CD14-positive monocyte (primary cell): Measurements from ENCODE around the gene REV3L. TPM values are rescaled to one million over a fixed set of nuclear protein-coding genes. Genes with fewer than 3 reads are reported as not detected.
A peak's percentile ranks its signal among the peaks of the same experiment; 100 is the strongest.
"Not testable (repeated sequence)": the region's sequence is repeated elsewhere in the genome, so short reads cannot be mapped to it uniquely, and the experiment has no call there.

ENCODE experiments used
- DNase-seq, 3 donors: peaks; one replicate each; pipeline ENCODE4 v3.0.0-alpha.2; 2011 to 2022
- H2AFZ ChIP-seq: 2 replicates; pipeline ENCODE4 v1.6.0; 2012; ENCODE audit warnings: mild to moderate bottlenecking, low read depth, low read length, inconsistent platforms; ENCODE audit not compliant: insufficient read depth, poor library complexity, severe bottlenecking
- H3K27ac ChIP-seq, 2 donors: 1 replicate in 1 of 2; 2 replicates in 1 of 2; pipeline ENCODE4 v1.5.1; 2012 to 2013; ENCODE audit warnings: low read length in 2 of 2, control low read depth in 1 of 2, inconsistent platforms in 1 of 2, low read depth in 1 of 2, mild to moderate bottlenecking in 1 of 2
- H3K27me3 ChIP-seq, 2 donors: one replicate each; pipeline versions ENCODE4 v1.6.0 to v1.6.1; 2011 to 2013; ENCODE audit warnings: low read length in 2 of 2; ENCODE audit not compliant: control insufficient read depth in 2 of 2, insufficient read depth in 2 of 2
- H3K36me3 ChIP-seq, 2 donors: replicated peaks in 1 of 2; 1 replicate in 1 of 2; 2 replicates in 1 of 2; pipeline versions ENCODE4 v1.5.1 to v1.6.1; 2012 to 2013; ENCODE audit warnings: low read length in 2 of 2, control low read depth in 1 of 2, inconsistent platforms in 1 of 2, mild to moderate bottlenecking in 1 of 2; ENCODE audit not compliant: insufficient read depth in 2 of 2, control insufficient read depth in 1 of 2
- H3K4me1 ChIP-seq, 2 donors: 1 replicate in 1 of 2; 2 replicates in 1 of 2; pipeline versions ENCODE4 v1.5.1 to v1.6.1; 2012 to 2013; ENCODE audit warnings: low read length in 2 of 2, control low read depth in 1 of 2, inconsistent platforms in 1 of 2, mild to moderate bottlenecking in 1 of 2, moderate library complexity in 1 of 2; ENCODE audit not compliant: insufficient read depth in 2 of 2, control insufficient read depth in 1 of 2
- H3K4me2 ChIP-seq: replicated peaks from 2 replicates; pipeline ENCODE3; 2012; ENCODE audit warnings: low read length, moderate library complexity, mild to moderate bottlenecking; ENCODE audit not compliant: poor library complexity, severe bottlenecking; ENCODE audit errors: extremely low read depth
- H3K4me3 ChIP-seq, 3 experiments: fragments of 200-600 bp in 1 of 3; sonication (generic) in 1 of 3; replicated peaks in 1 of 3; 1 replicate in 2 of 3; 2 replicates in 1 of 3; pipeline ENCODE4 v1.5.1; 2011 to 2013; ENCODE audit warnings: low read length in 3 of 3, mild to moderate bottlenecking in 3 of 3, control low read depth in 2 of 3, low read depth in 2 of 3, inconsistent platforms in 1 of 3, moderate library complexity in 1 of 3
- H3K79me2 ChIP-seq: 2 replicates; pipeline ENCODE4 v1.6.0; 2012; ENCODE audit warnings: mild to moderate bottlenecking, control low read depth, inconsistent platforms, low read length, moderate library complexity; ENCODE audit not compliant: insufficient read depth
- H3K9ac ChIP-seq: 2 replicates; pipeline ENCODE4 v1.6.0; 2017; ENCODE audit warnings: low read length, mild to moderate bottlenecking; ENCODE audit not compliant: insufficient read depth, poor library complexity, severe bottlenecking
- H3K9me3 ChIP-seq, 2 donors: replicated peaks in 1 of 2; 1 replicate in 1 of 2; 2 replicates in 1 of 2; pipeline versions ENCODE4 v1.5.1 to v1.6.1; 2012 to 2013; ENCODE audit warnings: low read length in 2 of 2, control low read depth in 1 of 2; ENCODE audit not compliant: control insufficient read depth in 1 of 2, insufficient read depth in 1 of 2
- H4K20me1 ChIP-seq: 2 replicates; pipeline ENCODE4 v1.6.0; 2012; ENCODE audit warnings: mild to moderate bottlenecking, low read length, control low read depth, moderate library complexity; ENCODE audit not compliant: insufficient read depth
- H3K27ac Mint-ChIP-seq, 7 donors: one replicate each; pipeline ENCODE4 v1.8.0; 2020; ENCODE audit warnings: mild to moderate bottlenecking in 7 of 7, mixed read lengths in 7 of 7, moderate library complexity in 6 of 7, inconsistent platforms in 2 of 7
- H3K27me3 Mint-ChIP-seq, 3 donors: one replicate each; pipeline ENCODE4 v1.8.0; 2021 to 2022; ENCODE audit warnings: low read depth in 3 of 3, mild to moderate bottlenecking in 3 of 3, mixed read lengths in 3 of 3, moderate library complexity in 3 of 3, inconsistent platforms in 1 of 3
- H3K36me3 Mint-ChIP-seq, 2 donors: one replicate each; pipeline ENCODE4 v1.8.0; 2020; ENCODE audit warnings: mixed read lengths in 2 of 2, inconsistent platforms in 1 of 2, mild to moderate bottlenecking in 1 of 2
- H3K4me1 Mint-ChIP-seq: one replicate; pipeline ENCODE4 v1.8.0; 2020; ENCODE audit warnings: mild to moderate bottlenecking, mixed read lengths
- H3K4me3 Mint-ChIP-seq, 2 donors: one replicate each; pipeline ENCODE4 v1.8.0; 2020; ENCODE audit warnings: mild to moderate bottlenecking in 2 of 2, mixed read lengths in 2 of 2, moderate library complexity in 1 of 2
- H3K9me3 Mint-ChIP-seq, 7 donors: one replicate each; pipeline ENCODE4 v1.8.0; 2020 to 2022; ENCODE audit warnings: mixed read lengths in 7 of 7, mild to moderate bottlenecking in 6 of 7, moderate library complexity in 6 of 7, inconsistent platforms in 2 of 7
- WGBS: methylation state at CpG from one replicate; pipeline ENCODE4 v1.1.5; 2013; ENCODE audit warnings: missing lambda C conversion rate; ENCODE audit not compliant: insufficient coverage; 5-methylcytosine and 5-hydroxymethylcytosine counted together
- intact Hi-C, 2 donors: fragments of 100-400 bp; cut with micrococcal nuclease; formaldehyde crosslinking; loops; one replicate each; pipeline versions ENCODE4 v1.15.0 to v1.15.1; 2023
- polyA plus RNA-seq, 3 donors: library from polyadenylated mRNA; depleted of rRNA in 1 of 3; unstranded in 2 of 3; stranded (reverse) in 1 of 3; fragments of 300-500 nt in 2 of 3; fragments of >200 nt in 1 of 3; fragmentation: Illumina TruSeq in 2 of 3; gene quantifications; 1 replicate in 2 of 3; 2 replicates in 1 of 3; pipeline ENCODE4 v1.2.3, GENCODE V29; 2012 to 2021
- TF ChIP-seq, protein P1 (sequence below): fragments of 200-600 bp; IDR thresholded peaks from one replicate; pipeline ENCODE4 v1.8.0; 2022; ENCODE audit warnings: antibody characterized with exemption, mild to moderate bottlenecking

REV3L gene
- polyA plus RNA-seq, 3 donors: 3.4 to 5.7 (median 4.9) TPM

DNA sequence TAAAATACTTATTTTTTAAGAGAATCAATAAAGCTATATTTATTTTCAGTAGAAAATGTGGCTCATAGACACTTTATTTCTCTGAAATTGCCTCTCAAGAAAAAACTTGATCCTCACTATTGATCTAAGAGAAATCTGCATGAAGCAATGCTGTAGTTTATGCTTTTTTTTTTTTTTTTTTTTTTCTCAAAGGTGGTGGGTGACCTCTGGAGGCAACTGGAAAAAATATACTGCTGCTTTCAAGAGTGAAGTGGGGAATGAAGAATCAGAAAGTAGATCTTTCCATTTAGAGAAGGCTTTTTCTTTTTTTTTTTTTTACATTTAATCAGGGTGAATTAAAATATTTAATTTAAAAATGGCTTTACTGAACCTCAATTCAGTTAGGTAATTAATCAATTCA lies 226.4 kb downstream of the REV3L start:
- no peaks in the 10 kb centered on the region for H4K20me1 ChIP-seq
- no peaks in the 10 kb centered on the region for H3K36me3 ChIP-seq
- Mint-ChIP-seq H3K36me3 (peaks cover 0 to 2% of the 10 kb centered on the region in 2 donors), H3K4me3 (no peak overlapping the region), H3K27me3 (peaks cover 6 to 10% (median 8%) of the 10 kb centered on the region in 3 donors), H3K4me1 (peaks cover 17% of the 10 kb centered on the region), H3K27ac (no peak overlapping the region), H3K9me3 (no peaks in the 10 kb centered on the region)
- no peak for DNase-seq
- no peak overlapping the region for H3K9ac ChIP-seq
- intact Hi-C loops: loop anchor here in 1 of 2 donors (5.0 to 10.0 kb wide), 2 partner anchors 226 to 348 kb away; partner anchors contain the start of genes REV3L and TRAF3IP2
- H3K79me2 ChIP-seq: peaks cover 20% of the 10 kb centered on the region
- no peak overlapping the region for H3K4me2 ChIP-seq
- H3K27ac ChIP-seq: no peak overlapping the region
- no peaks in the 10 kb centered on the region for H3K9me3 ChIP-seq
- no peak overlapping the region for H2AFZ ChIP-seq
- no peaks in the 10 kb centered on the region for H3K27me3 ChIP-seq
- TF ChIP-seq, protein P1, sequence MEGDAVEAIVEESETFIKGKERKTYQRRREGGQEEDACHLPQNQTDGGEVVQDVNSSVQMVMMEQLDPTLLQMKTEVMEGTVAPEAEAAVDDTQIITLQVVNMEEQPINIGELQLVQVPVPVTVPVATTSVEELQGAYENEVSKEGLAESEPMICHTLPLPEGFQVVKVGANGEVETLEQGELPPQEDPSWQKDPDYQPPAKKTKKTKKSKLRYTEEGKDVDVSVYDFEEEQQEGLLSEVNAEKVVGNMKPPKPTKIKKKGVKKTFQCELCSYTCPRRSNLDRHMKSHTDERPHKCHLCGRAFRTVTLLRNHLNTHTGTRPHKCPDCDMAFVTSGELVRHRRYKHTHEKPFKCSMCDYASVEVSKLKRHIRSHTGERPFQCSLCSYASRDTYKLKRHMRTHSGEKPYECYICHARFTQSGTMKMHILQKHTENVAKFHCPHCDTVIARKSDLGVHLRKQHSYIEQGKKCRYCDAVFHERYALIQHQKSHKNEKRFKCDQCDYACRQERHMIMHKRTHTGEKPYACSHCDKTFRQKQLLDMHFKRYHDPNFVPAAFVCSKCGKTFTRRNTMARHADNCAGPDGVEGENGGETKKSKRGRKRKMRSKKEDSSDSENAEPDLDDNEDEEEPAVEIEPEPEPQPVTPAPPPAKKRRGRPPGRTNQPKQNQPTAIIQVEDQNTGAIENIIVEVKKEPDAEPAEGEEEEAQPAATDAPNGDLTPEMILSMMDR: peak; percentile 16
- H3K4me3 ChIP-seq: no peak overlapping the region
- peaks cover 18 to 22% of the 10 kb centered on the region in 2 donors for H3K4me1 ChIP-seq

DNA sequence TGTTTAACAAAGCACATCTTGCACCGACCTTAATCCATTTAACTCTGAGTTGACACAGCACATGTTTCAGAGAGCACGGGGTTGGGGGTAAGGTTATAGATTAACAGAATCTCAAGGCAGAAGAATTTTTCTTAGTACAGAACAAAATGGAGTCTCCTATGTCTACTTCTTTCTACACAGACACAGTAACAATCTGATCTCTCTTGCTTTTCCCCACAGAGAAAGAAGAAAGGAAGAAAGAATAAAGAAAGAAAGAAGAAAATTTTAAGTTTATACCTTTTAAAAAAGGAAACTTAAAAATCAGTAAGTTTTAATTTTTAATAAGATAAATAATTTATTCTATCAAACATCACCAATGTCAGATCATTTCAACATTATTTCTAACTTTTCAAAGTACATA lies 227.2 kb downstream of the REV3L start:
- no CpG with 5 or more reads among the region's 2 CpGs for WGBS
- H3K9me3 Mint-ChIP-seq, DNase-seq, H4K20me1 ChIP-seq, H2AFZ ChIP-seq, H3K36me3 ChIP-seq, H3K4me3 Mint-ChIP-seq, H3K27ac Mint-ChIP-seq, H3K4me3 ChIP-seq, H3K4me2 ChIP-seq, H3K27me3 ChIP-seq, H3K9ac ChIP-seq, H3K9me3 ChIP-seq, H3K27ac ChIP-seq, H3K36me3 Mint-ChIP-seq: not testable (repeated sequence)
- intact Hi-C loops: loop anchor here in 1 of 2 donors (5.0 to 10.0 kb wide), 2 partner anchors 226 to 349 kb away; partner anchors contain the start of genes REV3L and TRAF3IP2
- peaks cover 15% of the 10 kb centered on the region for H3K79me2 ChIP-seq
- peaks cover 18 to 20% of the 10 kb centered on the region in 2 donors for H3K4me1 ChIP-seq
- Mint-ChIP-seq H3K27me3 (peaks cover 6 to 10% (median 8%) of the 10 kb centered on the region in 3 donors), H3K4me1 (peaks cover 16% of the 10 kb centered on the region)
